Measurements from ENCODE around the gene VPS37C. TPM values are rescaled to one million over a fixed set of nuclear protein-coding genes. Genes with fewer than 3 reads are reported as not detected.

VPS37C gene
- total and polyA plus RNA-seq, 9 of the 15 experiments (the other 6 are each of a cell fraction or from before 2014, with no cell fraction given): 0.62 to 29.8 (median 11.5) TPM

DNA sequence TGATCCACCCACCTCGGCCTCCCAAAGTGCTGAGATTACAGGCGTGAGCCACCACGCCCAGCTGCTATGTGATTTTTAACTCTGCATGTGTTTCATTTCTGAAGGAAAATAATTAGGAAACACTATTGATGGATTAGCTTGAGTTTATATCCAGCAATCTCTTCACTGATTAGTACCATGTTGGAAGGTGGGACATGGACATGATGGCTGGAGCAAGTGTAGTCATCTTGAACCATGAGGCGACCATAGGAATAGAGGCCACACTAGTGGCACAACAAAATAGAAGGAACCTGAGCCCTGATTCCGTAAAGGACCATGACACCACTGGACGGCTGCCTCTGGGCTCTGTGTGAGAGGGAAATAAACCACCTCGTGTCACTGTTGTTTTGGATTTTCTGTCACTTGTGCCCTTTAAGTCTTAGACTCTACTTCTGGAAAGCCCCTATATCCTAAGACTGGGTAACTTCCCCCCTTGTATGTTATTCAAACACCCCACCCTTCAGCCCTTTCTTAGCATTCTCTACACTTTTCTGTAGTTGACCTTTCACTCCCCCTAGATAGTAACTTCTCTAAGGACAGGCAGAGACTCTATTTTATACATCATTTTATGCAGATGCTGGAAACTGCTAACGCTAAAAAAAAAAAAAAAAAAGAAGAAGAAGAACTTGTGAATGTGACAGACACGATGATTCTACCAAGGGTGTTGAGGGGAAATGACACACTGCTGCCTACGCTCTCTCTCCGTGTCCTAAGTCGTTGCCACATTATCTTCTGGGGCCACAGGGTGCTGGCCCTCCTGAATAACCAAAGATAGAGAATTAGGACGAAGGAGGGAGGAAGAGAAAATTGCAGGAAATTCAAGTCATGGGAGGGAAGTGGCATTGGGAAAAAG lies 2.7 kb upstream of the VPS37C start (continued):
- TF ChIP-seq RBM25 (IDR thresholded peaks at IDR 0.05; ENCODE audit: low read depth, low read length, severe bottlenecking) (peak; percentile 87), ZNF384 (IDR thresholded peaks at IDR 0.05; ENCODE audit: low read depth, low read length) (peak; percentile 92), STAT5A (IDR thresholded peaks at IDR 0.05; ENCODE audit: borderline replicate concordance, low read length) (peak; percentile 76), SOX6 (IDR thresholded peaks at IDR 0.05) (peak; percentile 65; the same call in 1 of the 2 replicates), MTA1 (IDR thresholded peaks at IDR 0.05; ENCODE audit: borderline replicate concordance) (0 out of 2 replicates have a peak, but pooled peaks have one; percentile 46), ZNF197 (CRISPR knock-in tag; IDR thresholded peaks at IDR 0.05; ENCODE audit: low read depth) (0 out of 2 replicates have a peak, but pooled peaks have one; percentile 57), MEIS2 (IDR thresholded peaks at IDR 0.05; ENCODE audit: partially characterized antibody) (peak; percentile 40), HSF4 (CRISPR knock-in tag; IDR thresholded peaks at IDR 0.05; ENCODE audit: borderline replicate concordance) (no peak), BHLHE40 (IDR thresholded peaks at IDR 0.05; ENCODE audit: low read length) (peak; percentile 55; the same call in 1 of the 2 replicates), JUN (IDR thresholded peaks at IDR 0.05; ENCODE audit: borderline replicate concordance, low read depth, low read length) (peak; percentile 62; the same call in 1 of the 2 replicates), JUN (CRISPR knock-in tag; IDR thresholded peaks at IDR 0.05; ENCODE audit: borderline replicate concordance) (no peak), DPF2 (IDR thresholded peaks at IDR 0.05) (peak; percentile 96), ARID1B (IDR thresholded peaks at IDR 0.05) (peak; percentile 96), TAF9B (IDR thresholded peaks at IDR 0.05; ENCODE audit: partially characterized antibody) (peak; percentile 12), HDAC2 (IDR thresholded peaks at IDR 0.05) (0 out of 2 replicates have a peak, but pooled peaks have one; percentile 34), FOSL1 (tag; conservative IDR thresholded peaks at IDR 0.05) (peak; percentile 48; the same call in 1 of the 2 replicates), MCM7 (IDR thresholded peaks at IDR 0.05) (no peak), MTA2 (IDR thresholded peaks at IDR 0.05; ENCODE audit: low read depth) (peak; percentile 84), ZNF431 (CRISPR knock-in tag; IDR thresholded peaks at IDR 0.05) (no peak), BRCA1 (IDR thresholded peaks at IDR 0.05) (no peak), BRCA1 (CRISPR knock-in tag; IDR thresholded peaks at IDR 0.05) (no peak), ZNF766 (CRISPR knock-in tag; conservative IDR thresholded peaks at IDR 0.05) (0 out of 2 replicates have a peak, but pooled peaks have one; percentile 24), MAZ (CRISPR knock-in tag; conservative IDR thresholded peaks at IDR 0.05 in 1 of 2, IDR thresholded peaks at IDR 0.05 in 1 of 2) (no peak)
